HG03565 (cell line): ENCODE results near the gene CYRIA.

ENCODE experiments used
- ATAC-seq: cut with Tn5 transposase; IDR thresholded peaks from one replicate; pipeline ENCODE4 v1.9.1; 2021; ENCODE audit warnings: mild to moderate bottlenecking, moderate library complexity; ENCODE audit not compliant: unreplicated experiment

Gene CYRIA

GRCh38 chr2:16671760-16672159 lies 6.1 kb upstream of the CYRIA start:
- no peak for ATAC-seq

GRCh38 chr2:16669388-16669787 lies 3.8 kb upstream of the CYRIA start:
- ATAC-seq: no peak

- ATAC-seq: no peak
Observed at GRCh38 chr2:16666449-16666801, 791 bp upstream of the CYRIA start.

GRCh38 chr2:16664809-16665747 lies 556 bp downstream of the CYRIA start:
- no peak for ATAC-seq

GRCh38 chr2:16664052-16664731 lies 1.4 kb downstream of the CYRIA start:
- ATAC-seq: peak; percentile 35

GRCh38 chr2:16663121-16663905 lies 2.3 kb downstream of the CYRIA start:
- ATAC-seq: no peak

- no peak for ATAC-seq
Observed at GRCh38 chr2:16661936-16662839, 3.4 kb downstream of the CYRIA start.

GRCh38 chr2:16661526-16661925 lies 4.1 kb downstream of the CYRIA start:
- no peak for ATAC-seq

- ATAC-seq: no peak
Observed at GRCh38 chr2:16660556-16660955, 5.1 kb downstream of the CYRIA start.

- no peak for ATAC-seq
Observed at GRCh38 chr2:16660114-16660513, 5.5 kb downstream of the CYRIA start.

- no peak for ATAC-seq
Observed at GRCh38 chr2:16658076-16658739, 7.4 kb downstream of the CYRIA start.

- ATAC-seq: no peak
Observed at GRCh38 chr2:16657671-16658070, 8.0 kb downstream of the CYRIA start.

- peak; percentile 63 for ATAC-seq
Observed at GRCh38 chr2:16656784-16657391, 8.7 kb downstream of the CYRIA start.

GRCh38 chr2:16655905-16656642 lies 9.6 kb downstream of the CYRIA start:
- ATAC-seq: no peak

- ATAC-seq: no peak
Observed at GRCh38 chr2:16655445-16655837, 10.2 kb downstream of the CYRIA start.

- ATAC-seq: peak; percentile 25
Observed at GRCh38 chr2:16654833-16655444, 10.7 kb downstream of the CYRIA start.

- peak; percentile 50 for ATAC-seq
Observed at GRCh38 chr2:16653799-16654198, 11.8 kb downstream of the CYRIA start.

- ATAC-seq: no peak
Observed at GRCh38 chr2:16653083-16653375, 12.6 kb downstream of the CYRIA start.
